Gastroesophageal sphincter (tissue), 3 donors: ENCODE measurements around the gene ERBIN.

Experiments
- EP300 ChIP-seq: sonication (generic); formaldehyde crosslinking; IDR thresholded peaks from one replicate; pipeline ENCODE4 v1.6.1; 2017; ENCODE audit warnings: antibody characterized with exemption, mild to moderate bottlenecking
- POLR2A ChIP-seq, 2 donors: fragments of 450-650 bp; IDR thresholded peaks; one replicate each; pipeline ENCODE4 v1.6.1; 2017; ENCODE audit warnings: antibody characterized with exemption in 2 of 2, mild to moderate bottlenecking in 2 of 2, moderate library complexity in 1 of 2
- POLR2AphosphoS5 ChIP-seq: sonication (generic); formaldehyde crosslinking; IDR thresholded peaks from one replicate; pipeline ENCODE4 v1.6.1; 2017; ENCODE audit warnings: antibody characterized with exemption
- TF ChIP-seq, protein P1 (sequence below), 4 experiments: fragments of 200-600 bp in 2 of 4; fragments of 450-650 bp in 2 of 4; sonication (generic) in 1 of 4; IDR thresholded peaks; one replicate each; pipeline ENCODE4 v1.5.1; 2017 to 2019; ENCODE audit warnings: antibody characterized with exemption in 4 of 4, mild to moderate bottlenecking in 2 of 4, moderate library complexity in 2 of 4

DNA sequence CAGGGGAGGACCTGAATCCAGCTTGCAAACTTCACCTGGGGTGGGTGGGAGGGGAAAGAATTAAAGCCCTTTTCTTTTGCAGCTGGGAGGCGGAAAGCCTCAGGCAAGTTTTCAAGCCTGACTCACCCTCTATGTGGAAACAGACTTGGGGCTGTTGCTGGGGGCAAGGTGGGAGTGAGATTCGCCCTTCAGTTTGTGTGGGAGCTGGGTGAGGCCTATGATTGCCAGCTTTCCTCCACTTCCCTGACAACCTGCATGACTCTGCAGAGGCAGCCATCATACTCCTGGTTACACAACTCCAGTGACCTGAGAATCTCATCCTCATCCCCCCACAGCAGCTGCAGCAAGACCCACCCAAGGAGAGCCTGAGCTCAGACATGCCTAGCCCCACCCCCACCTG, 174.5 kb downstream of the ERBIN start:
- TF ChIP-seq POLR2A (IDR thresholded peaks at IDR 0.05) (no peak), POLR2AphosphoS5 (no peak), EP300 (no peak)
- TF ChIP-seq, protein P1, sequence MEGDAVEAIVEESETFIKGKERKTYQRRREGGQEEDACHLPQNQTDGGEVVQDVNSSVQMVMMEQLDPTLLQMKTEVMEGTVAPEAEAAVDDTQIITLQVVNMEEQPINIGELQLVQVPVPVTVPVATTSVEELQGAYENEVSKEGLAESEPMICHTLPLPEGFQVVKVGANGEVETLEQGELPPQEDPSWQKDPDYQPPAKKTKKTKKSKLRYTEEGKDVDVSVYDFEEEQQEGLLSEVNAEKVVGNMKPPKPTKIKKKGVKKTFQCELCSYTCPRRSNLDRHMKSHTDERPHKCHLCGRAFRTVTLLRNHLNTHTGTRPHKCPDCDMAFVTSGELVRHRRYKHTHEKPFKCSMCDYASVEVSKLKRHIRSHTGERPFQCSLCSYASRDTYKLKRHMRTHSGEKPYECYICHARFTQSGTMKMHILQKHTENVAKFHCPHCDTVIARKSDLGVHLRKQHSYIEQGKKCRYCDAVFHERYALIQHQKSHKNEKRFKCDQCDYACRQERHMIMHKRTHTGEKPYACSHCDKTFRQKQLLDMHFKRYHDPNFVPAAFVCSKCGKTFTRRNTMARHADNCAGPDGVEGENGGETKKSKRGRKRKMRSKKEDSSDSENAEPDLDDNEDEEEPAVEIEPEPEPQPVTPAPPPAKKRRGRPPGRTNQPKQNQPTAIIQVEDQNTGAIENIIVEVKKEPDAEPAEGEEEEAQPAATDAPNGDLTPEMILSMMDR (IDR thresholded peaks at IDR 0.05) = no peak
